Body of pancreas (tissue), 4 donors: ENCODE measurements around the gene EPG5.

Experiments used
- CTCF ChIP-seq, 7 experiments: fragments of 450-650 bp in 4 of 7; fragments of 200-600 bp in 3 of 7; sonication (generic) in 3 of 7; IDR thresholded peaks; one replicate each; pipeline ENCODE4 v1.5.1; 2016 to 2019; ENCODE audit warnings: antibody characterized with exemption in 7 of 7
- POLR2A ChIP-seq, 3 donors: fragments of 450-650 bp; IDR thresholded peaks; one replicate each; pipeline ENCODE4 v1.6.1; 2016; ENCODE audit warnings: antibody characterized with exemption in 3 of 3, mild to moderate bottlenecking in 2 of 3

- no peak for TF ChIP-seq CTCF (IDR thresholded peaks at IDR 0.05)
- no peak for TF ChIP-seq POLR2A (IDR thresholded peaks at IDR 0.05)
These were observed 43.5 kb upstream of the EPG5 start for GRCh38 chr18:46010676-46011075.
